GM12864 (cell line): ENCODE results near the gene COL7A1.

ENCODE experiments used
- DNase-seq: peaks from one replicate; pipeline ENCODE4 v3.0.0-alpha.2; 2011; ENCODE audit warnings: low read depth
- H3K4me3 ChIP-seq: 2 replicates; pipeline ENCODE4 v1.5.1; 2011; ENCODE audit warnings: mild to moderate bottlenecking, low read depth, low read length, control low read depth
- CTCF ChIP-seq: IDR thresholded peaks from 2 replicates; pipeline ENCODE4 v1.5.1; 2011; ENCODE audit warnings: low read depth, mild to moderate bottlenecking, moderate library complexity, low read length, control low read depth, inconsistent platforms; ENCODE audit errors: missing control alignments

The COL7A1 gene

GRCh38 chr3:48556796-48557626 is 38.1 kb downstream of the COL7A1 start, which contains the start of gene PFKFB4:
TSS of gene PFKFB4 (minus strand) at chr3:48556803. CDS start at chr3:48556777, 26 bp downstream.
- TF ChIP-seq CTCF, result peak; percentile 3
- peak; percentile 98 for DNase-seq
- peak within 1 kb of the TSS; percentile 64 for H3K4me3 ChIP-seq

- peak overlapping the region; percentile 61 for H3K4me3 ChIP-seq
- no peak for TF ChIP-seq CTCF
- DNase-seq, result no peak
Measured at GRCh38 chr3:48555949-48556795, 39.0 kb downstream of the COL7A1 start.

GRCh38 chr3:48555231-48555948 is 39.7 kb downstream of the COL7A1 start:
- no peak for DNase-seq
- H3K4me3 ChIP-seq, result peak overlapping the region; percentile 61; the same call in 1 of the 2 replicates

GRCh38 chr3:48553886-48554845 is 41.0 kb downstream of the COL7A1 start:
- no peak overlapping the region; the same call in 1 of the 2 replicates for H3K4me3 ChIP-seq
- TF ChIP-seq CTCF, result no peak
- DNase-seq, result no peak

More at GRCh38 chr3:48555231-48555948, 39.7 kb downstream of the COL7A1 start:
- no peak for TF ChIP-seq CTCF

GRCh38 chr3:48553361-48553760 is 41.8 kb downstream of the COL7A1 start:
- no peak for TF ChIP-seq CTCF
- H3K4me3 ChIP-seq, result no peak overlapping the region

More at GRCh38 chr3:48553361-48553760, 41.8 kb downstream of the COL7A1 start:
- DNase-seq, result no peak
